ENCODE data around the gene DERA. TPM values are rescaled to one million over a fixed set of nuclear protein-coding genes. Genes with fewer than 3 reads are reported as not detected.
A peak's percentile ranks its signal among the peaks of the same experiment; 100 is the strongest.
"Not testable (repeated sequence)": the region's sequence is repeated elsewhere in the genome, so short reads cannot be mapped to it uniquely, and the experiment has no call there.

The DERA gene
- total RNA-seq, 1 donor from 2014 or later: 41.9 TPM

DNA sequence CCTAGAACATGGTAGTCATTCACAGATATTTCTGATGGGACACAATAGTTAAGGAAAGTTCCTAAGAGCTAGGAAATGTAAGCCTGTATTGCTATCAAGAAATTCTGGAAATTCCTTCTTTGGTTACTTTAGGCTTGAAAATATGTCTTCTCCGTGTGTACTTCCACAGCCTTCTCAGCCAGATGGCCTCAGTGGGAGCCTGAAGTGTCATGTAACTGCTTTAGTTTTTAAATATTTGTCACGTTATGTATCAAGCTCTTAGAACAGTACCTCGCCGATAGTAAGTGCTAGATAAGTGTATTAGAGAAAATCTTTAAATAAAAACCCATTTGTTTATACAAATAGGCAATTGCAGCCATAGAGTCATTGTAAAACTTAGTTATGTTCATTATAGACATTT lies 95.6 kb downstream of the DERA start:
- Mint-ChIP-seq H3K27ac (peak overlapping the region; percentile 15), H3K9me3 (ENCODE audit: low read depth) (no peaks in the 10 kb centered on the region), H3K36me3 (ENCODE audit: insufficient read depth) (peaks cover 7% of the 10 kb centered on the region), H3K27me3 (no peaks in the 10 kb centered on the region), H3K4me1 (ENCODE audit: low read depth) (peaks cover 3% of the 10 kb centered on the region), H3K4me3 (ENCODE audit: low read depth) (no peak overlapping the region)
- TF ChIP-seq, protein P1, sequence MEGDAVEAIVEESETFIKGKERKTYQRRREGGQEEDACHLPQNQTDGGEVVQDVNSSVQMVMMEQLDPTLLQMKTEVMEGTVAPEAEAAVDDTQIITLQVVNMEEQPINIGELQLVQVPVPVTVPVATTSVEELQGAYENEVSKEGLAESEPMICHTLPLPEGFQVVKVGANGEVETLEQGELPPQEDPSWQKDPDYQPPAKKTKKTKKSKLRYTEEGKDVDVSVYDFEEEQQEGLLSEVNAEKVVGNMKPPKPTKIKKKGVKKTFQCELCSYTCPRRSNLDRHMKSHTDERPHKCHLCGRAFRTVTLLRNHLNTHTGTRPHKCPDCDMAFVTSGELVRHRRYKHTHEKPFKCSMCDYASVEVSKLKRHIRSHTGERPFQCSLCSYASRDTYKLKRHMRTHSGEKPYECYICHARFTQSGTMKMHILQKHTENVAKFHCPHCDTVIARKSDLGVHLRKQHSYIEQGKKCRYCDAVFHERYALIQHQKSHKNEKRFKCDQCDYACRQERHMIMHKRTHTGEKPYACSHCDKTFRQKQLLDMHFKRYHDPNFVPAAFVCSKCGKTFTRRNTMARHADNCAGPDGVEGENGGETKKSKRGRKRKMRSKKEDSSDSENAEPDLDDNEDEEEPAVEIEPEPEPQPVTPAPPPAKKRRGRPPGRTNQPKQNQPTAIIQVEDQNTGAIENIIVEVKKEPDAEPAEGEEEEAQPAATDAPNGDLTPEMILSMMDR (IDR thresholded peaks at IDR 0.05; ENCODE audit: unreplicated experiment): no peak
- no peak for DNase-seq (ENCODE audit: low spot score, unreplicated experiment)

DNA sequence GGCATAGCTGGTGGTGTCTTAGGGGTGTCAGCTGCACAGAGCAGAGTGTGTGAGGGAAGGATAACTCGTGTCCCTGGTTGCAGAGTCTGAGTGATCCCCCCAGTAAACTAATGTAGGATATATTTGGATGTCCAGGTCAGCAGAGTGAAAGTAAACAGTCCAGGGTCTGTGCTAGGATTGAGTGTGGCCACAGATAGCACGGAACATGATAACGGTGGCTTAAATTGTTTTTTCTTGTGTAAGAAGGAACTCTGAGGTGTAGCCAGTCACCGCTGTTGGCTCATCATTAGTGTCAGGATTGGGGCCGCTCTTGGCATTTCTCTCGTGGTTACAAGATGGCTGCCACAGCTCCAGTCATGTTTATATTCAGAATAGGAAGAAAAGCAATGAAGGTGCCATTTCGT lies 97.3 kb downstream of the DERA start:
- Mint-ChIP-seq H3K9me3 (ENCODE audit: low read depth) (peaks cover 11% of the 10 kb centered on the region), H3K27me3 (no peaks in the 10 kb centered on the region), H3K4me1 (ENCODE audit: low read depth) (peaks cover 2% of the 10 kb centered on the region), H3K27ac (peak overlapping the region; percentile 21), H3K4me3 (ENCODE audit: low read depth) (no peak overlapping the region), H3K36me3 (ENCODE audit: insufficient read depth) (peaks cover 17% of the 10 kb centered on the region)
- TF ChIP-seq, protein P1 (IDR thresholded peaks at IDR 0.05; ENCODE audit: unreplicated experiment): no peak
- no peak for DNase-seq (ENCODE audit: low spot score, unreplicated experiment)

DNA sequence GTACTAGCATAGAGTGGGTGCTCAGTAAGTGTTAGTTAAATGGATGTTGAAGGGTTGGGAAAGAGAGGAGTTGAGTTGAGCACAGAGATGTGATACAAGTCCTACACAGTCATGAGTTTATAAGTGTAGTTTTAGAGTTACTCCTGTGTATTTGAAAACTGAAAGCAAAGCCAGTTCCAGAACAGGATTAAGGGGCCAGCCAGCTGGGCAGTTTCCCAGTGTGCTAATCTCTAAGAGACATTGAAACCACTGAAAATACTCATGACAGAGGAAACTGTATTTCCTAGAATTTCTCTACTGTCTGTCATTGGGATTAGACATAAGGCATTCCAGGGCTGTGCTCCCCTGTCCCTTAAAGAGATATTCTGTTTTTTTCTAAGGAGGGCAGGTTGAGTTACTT lies 101.0 kb downstream of the DERA start:
- H3K27me3 Mint-ChIP-seq: no peaks in the 10 kb centered on the region
- TF ChIP-seq, protein P1 (IDR thresholded peaks at IDR 0.05; ENCODE audit: unreplicated experiment): no peak
- no peak overlapping the region for H3K27ac Mint-ChIP-seq
- H3K4me1 Mint-ChIP-seq (ENCODE audit: low read depth): peaks cover 2% of the 10 kb centered on the region
- H3K36me3 Mint-ChIP-seq (ENCODE audit: insufficient read depth): peaks cover 44% of the 10 kb centered on the region
- DNase-seq (ENCODE audit: low spot score, unreplicated experiment): no peak
- H3K4me3 Mint-ChIP-seq (ENCODE audit: low read depth): no peak overlapping the region
- H3K9me3 Mint-ChIP-seq (ENCODE audit: low read depth): peaks cover 34% of the 10 kb centered on the region

DNA sequence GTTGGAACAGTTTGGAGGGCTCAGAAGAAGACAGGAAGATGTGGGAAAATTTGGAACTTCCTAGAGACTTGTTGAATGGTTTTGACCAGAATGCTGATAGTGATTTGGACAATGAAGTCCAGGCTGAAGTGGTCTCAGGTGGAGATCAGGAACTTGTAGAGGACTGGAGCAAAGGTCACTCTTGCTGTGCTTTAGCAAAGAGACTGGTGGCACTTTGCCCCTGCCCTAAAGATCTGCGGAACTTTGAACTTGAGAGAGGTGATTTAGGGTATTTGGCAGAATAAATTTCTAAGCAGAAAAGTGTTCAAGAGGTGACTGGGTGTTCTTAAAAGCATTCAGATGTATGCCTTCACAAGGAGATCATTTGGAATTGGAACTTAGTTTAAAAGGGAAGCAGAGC lies 102.6 kb downstream of the DERA start:
- peaks cover 49% of the 10 kb centered on the region for H3K36me3 Mint-ChIP-seq (ENCODE audit: insufficient read depth)
- H3K27me3 Mint-ChIP-seq; H3K4me1 Mint-ChIP-seq (ENCODE audit: low read depth): not testable (repeated sequence)

DNA sequence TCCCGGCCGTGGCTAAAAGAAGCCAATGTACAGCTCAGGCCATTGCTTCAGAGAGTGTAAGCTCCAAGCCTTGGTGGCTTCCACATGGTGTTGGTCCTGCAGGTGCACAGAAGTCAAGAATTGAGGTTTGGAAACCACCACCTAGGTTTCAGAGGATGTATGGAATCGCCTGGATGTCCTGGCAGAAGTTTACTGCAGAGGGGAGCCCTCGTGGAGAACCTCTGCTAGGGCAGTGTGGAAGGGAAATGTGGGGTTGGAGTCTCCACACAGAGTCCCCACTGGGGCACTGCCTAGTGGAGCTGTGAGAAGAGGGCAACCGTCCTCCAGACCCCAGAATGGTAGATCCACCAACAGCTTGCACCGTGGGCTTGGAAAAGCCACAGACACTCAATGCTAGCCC lies 103.3 kb downstream of the DERA start:
- peaks cover 54% of the 10 kb centered on the region for H3K36me3 Mint-ChIP-seq (ENCODE audit: insufficient read depth)
- H3K9me3 Mint-ChIP-seq (ENCODE audit: low read depth): peaks cover 46% of the 10 kb centered on the region
- DNase-seq (ENCODE audit: low spot score, unreplicated experiment): not testable (repeated sequence)

More for the DNA sequence above, 102.6 kb downstream of the DERA start:
- DNase-seq (ENCODE audit: low spot score, unreplicated experiment); H3K4me3 Mint-ChIP-seq (ENCODE audit: low read depth); H3K27ac Mint-ChIP-seq: not testable (repeated sequence)
- peaks cover 39% of the 10 kb centered on the region for H3K9me3 Mint-ChIP-seq (ENCODE audit: low read depth)

DNA sequence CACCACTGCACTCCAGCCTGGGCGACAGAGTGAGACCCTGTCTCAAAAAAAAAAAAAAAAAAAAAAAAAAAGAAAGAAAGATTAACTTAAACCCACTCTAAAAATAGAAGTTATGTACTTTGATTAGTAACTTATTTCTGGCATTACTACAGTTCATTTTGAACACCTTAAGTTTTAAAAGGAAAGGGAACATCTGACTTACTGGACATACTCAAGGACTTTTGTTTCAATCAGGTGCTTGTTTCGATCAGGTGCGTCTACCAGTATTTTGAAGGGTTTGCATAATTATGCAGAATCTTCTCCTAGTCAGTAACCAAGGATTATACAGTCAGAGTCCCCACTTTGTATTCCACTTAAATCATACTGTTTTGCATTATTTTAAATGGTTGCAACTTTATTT lies 105.6 kb downstream of the DERA start:
- H3K4me1 Mint-ChIP-seq (ENCODE audit: low read depth): peaks cover 2% of the 10 kb centered on the region
- TF ChIP-seq, protein P1 (IDR thresholded peaks at IDR 0.05; ENCODE audit: unreplicated experiment): no peak
- H3K9me3 Mint-ChIP-seq (ENCODE audit: low read depth): peaks cover 69% of the 10 kb centered on the region
- H3K27ac Mint-ChIP-seq: no peak overlapping the region
- DNase-seq (ENCODE audit: low spot score, unreplicated experiment): no peak
- H3K27me3 Mint-ChIP-seq: no peaks in the 10 kb centered on the region
- H3K4me3 Mint-ChIP-seq (ENCODE audit: low read depth): no peak overlapping the region
- H3K36me3 Mint-ChIP-seq (ENCODE audit: insufficient read depth): peaks cover 73% of the 10 kb centered on the region

More for the DNA sequence above, 103.3 kb downstream of the DERA start:
- H3K4me3 Mint-ChIP-seq (ENCODE audit: low read depth); H3K27ac Mint-ChIP-seq; H3K27me3 Mint-ChIP-seq; H3K4me1 Mint-ChIP-seq (ENCODE audit: low read depth): not testable (repeated sequence)

Measured in progenitor cell of endocrine pancreas (in vitro differentiated cells).